Endothelial cell of umbilical vein (primary cell): ENCODE data around the gene TSEN34.
"Not testable (repeated sequence)": the region's sequence is repeated elsewhere in the genome, so short reads cannot be mapped to it uniquely, and the experiment has no call there.

Experiments used
- MAX ChIP-seq: IDR thresholded peaks from 2 replicates; pipeline ENCODE4 v1.6.1; 2011; ENCODE audit not compliant: insufficient read depth, insufficient read length
- POLR2A ChIP-seq: IDR thresholded peaks from 2 replicates; pipeline ENCODE4 v1.6.1; 2012; ENCODE audit warnings: low read depth, mild to moderate bottlenecking, control low read depth, low read length

- not testable (repeated sequence) for TF ChIP-seq MAX, POLR2A
Measured at GRCh38 chr19:54243809-54244208, 52.7 kb downstream of the TSEN34 start.
